PC-3 (cell line): ENCODE results near the gene LMNA. TPM values are rescaled to one million over a fixed set of nuclear protein-coding genes. Genes with fewer than 3 reads are reported as not detected.
A peak's percentile ranks its signal among the peaks of the same experiment; 100 is the strongest.

ENCODE experiments used
- ATAC-seq: fragments of 200-7000 bp; cut with Tn5 transposase; 2 replicates; pipeline ENCODE4 v1.9.1; 2020; ENCODE audit warnings: mild to moderate bottlenecking, moderate library complexity
- BruUV-seq: library from RNA; stranded (reverse); fragments of 400-500 nt; replicated peaks from 2 replicates; lab custom pipeline; 2021; lab: Mats Ljungman, UMichigan
- CTCF ChIA-PET: fragments of 300-600 bp; sonication (Branson Sonifier 250); formaldehyde crosslinking; loops from one replicate; lab custom pipeline; 2022; ENCODE audit warnings: antibody characterized with exemption; lab: Charles Lee
- POLR2A ChIA-PET: fragments of 300-600 bp; sonication (Branson Sonifier 250); formaldehyde crosslinking; loops from one replicate; lab custom pipeline; 2022; ENCODE audit warnings: antibody characterized with exemption; ENCODE audit not compliant: unreplicated experiment; lab: Charles Lee
- DNase-seq: peaks from one replicate; pipeline ENCODE4 v3.0.0-alpha.2; 2015
- H2AFZ ChIP-seq: fragments of 300-600 bp; sonication (generic); 2 replicates; pipeline ENCODE4 v1.6.0; 2016; ENCODE audit warnings: antibody characterized with exemption, low read length
- H3F3A ChIP-seq: fragments of 300-600 bp; sonication (generic); one replicate; pipeline ENCODE4 v1.6.0; 2017; ENCODE audit warnings: antibody characterized with exemption, low read length, control low read depth, mild to moderate bottlenecking; ENCODE audit not compliant: unreplicated experiment
- H3K27ac ChIP-seq: fragments of 300-600 bp; sonication (generic); 2 replicates; pipeline ENCODE4 v1.5.1; 2016; ENCODE audit warnings: mild to moderate bottlenecking, low read length
- H3K27me3 ChIP-seq: fragments of 300-600 bp; sonication (generic); 2 replicates; pipeline ENCODE4 v1.6.1; 2016; ENCODE audit warnings: low read length, mixed read lengths
- H3K36me3 ChIP-seq: fragments of 300-600 bp; sonication (generic); 2 replicates; pipeline ENCODE4 v1.6.1; 2016; ENCODE audit warnings: low read depth, mixed run types, low read length, mixed read lengths
- H3K4me1 ChIP-seq: fragments of 300-600 bp; sonication (generic); 2 replicates; pipeline ENCODE4 v1.5.1; 2016; ENCODE audit warnings: low read length; ENCODE audit not compliant: insufficient read depth
- H3K4me2 ChIP-seq: fragments of 300-600 bp; sonication (generic); 2 replicates; pipeline ENCODE4 v1.6.0; 2016; ENCODE audit warnings: low read length
- H3K4me3 ChIP-seq: fragments of 300-600 bp; sonication (generic); 2 replicates; pipeline ENCODE4 v1.5.1; 2016; ENCODE audit warnings: mild to moderate bottlenecking, low read length, mixed read lengths
- H3K79me2 ChIP-seq: fragments of 300-600 bp; sonication (generic); 2 replicates; pipeline ENCODE4 v1.6.1; 2017; ENCODE audit warnings: low read length, mixed read lengths
- H3K9ac ChIP-seq: fragments of 300-600 bp; sonication (generic); 2 replicates; pipeline ENCODE4 v1.6.0; 2016; ENCODE audit warnings: mild to moderate bottlenecking, low read length
- H3K9me2 ChIP-seq: fragments of 300-600 bp; sonication (generic); replicated peaks from 2 replicates; pipeline ENCODE4 v1.6.1; 2016; ENCODE audit warnings: mixed run types, low read length, mixed read lengths
- H3K9me3 ChIP-seq: fragments of 300-600 bp; sonication (generic); 2 replicates; pipeline ENCODE4 v1.6.1; 2016; ENCODE audit warnings: low read length, mixed read lengths
- H4K20me1 ChIP-seq: fragments of 300-600 bp; sonication (generic); 2 replicates; pipeline ENCODE4 v1.6.1; 2016; ENCODE audit warnings: low read length, mixed read lengths
- CTCF ChIP-seq: fragments of 300-600 bp; sonication (generic); conservative IDR thresholded peaks from 2 replicates; pipeline ENCODE4 v1.5.1; 2017; ENCODE audit warnings: antibody characterized with exemption, low read depth, mild to moderate bottlenecking, low read length
- EZH2 ChIP-seq: fragments of 300-600 bp; sonication (generic); IDR thresholded peaks from one replicate; pipeline ENCODE4 v1.6.1; 2017; ENCODE audit warnings: antibody characterized with exemption, mild to moderate bottlenecking, low read length; ENCODE audit not compliant: unreplicated experiment
- EZH2phosphoT487 ChIP-seq: fragments of 300-600 bp; sonication (generic); IDR thresholded peaks from 2 replicates; pipeline ENCODE4 v1.6.1; 2018; ENCODE audit warnings: mild to moderate bottlenecking, antibody characterized with exemption, low read length, borderline replicate concordance
- intact Hi-C: fragments of 100-400 bp; cut with micrococcal nuclease; formaldehyde crosslinking; loops from 2 replicates; pipeline ENCODE4 v1.9.0; 2023
- total RNA-seq: library from RNA; depleted of rRNA; stranded (reverse); fragments of >200 nt; gene quantifications from 2 replicates; pipeline ENCODE4 v1.2.3, GENCODE V29; 2014

LMNA gene
- total RNA-seq, 1 experiment from 2014 or later = 864 TPM

GRCh38 chr1:156065871-156066270, 48.6 kb upstream of the LMNA start:
- Histone ChIP-seq H3K4me1 (peaks cover 7% of the 10 kb centered on the region; the same call in 1 of the 2 replicates), H4K20me1 (no peaks in the 10 kb centered on the region), H2AFZ (no peak overlapping the region), H3K79me2 (peaks cover 5% of the 10 kb centered on the region), H3K9me3 (no peaks in the 10 kb centered on the region), H3K36me3 (no peaks in the 10 kb centered on the region), H3K27me3 (no peaks in the 10 kb centered on the region), H3K4me3 (no peak overlapping the region), H3K27ac (no peak overlapping the region), H3K9me2 (no peaks in the 10 kb centered on the region), H3K4me2 (no peak overlapping the region), H3F3A (no peaks in the 10 kb centered on the region), H3K9ac (no peak overlapping the region)
- BruUV-seq = no TSS peak
- no peak for ATAC-seq
- intact Hi-C loops = loop anchor here (1.0 to 5.0 kb wide), 2 partner anchors 64 to 128 kb away; no protein-coding TSS in a partner anchor
- DNase-seq = no peak
- ChIA-PET POLR2A (no interaction called here), CTCF (interaction anchor here (0.5 to 1.3 kb wide), 6 partner anchors 25 to 1329 kb away, joined by 3 to 14 read pairs (median 6); no protein-coding TSS in a partner anchor)
- no peak for TF ChIP-seq EZH2
- TF ChIP-seq CTCF = no peak
- no peak for TF ChIP-seq EZH2phosphoT487

- TF ChIP-seq CTCF = no peak
- TF ChIP-seq EZH2 = no peak
- no peak for TF ChIP-seq EZH2phosphoT487
- ATAC-seq (no peak), DNase-seq (peak; percentile 51)
- Histone ChIP-seq H3F3A (no peaks in the 10 kb centered on the region), H3K9me2 (no peaks in the 10 kb centered on the region), H3K27me3 (no peaks in the 10 kb centered on the region), H3K9me3 (no peaks in the 10 kb centered on the region), H3K4me2 (no peak overlapping the region), H2AFZ (no peak overlapping the region), H3K9ac (no peak overlapping the region), H3K4me1 (peaks cover 1% of the 10 kb centered on the region; the same call in 1 of the 2 replicates), H3K27ac (no peak overlapping the region), H3K36me3 (no peaks in the 10 kb centered on the region), H3K79me2 (peaks cover 4% of the 10 kb centered on the region), H4K20me1 (no peaks in the 10 kb centered on the region), H3K4me3 (no peak overlapping the region)
- no TSS peak for BruUV-seq
- CTCF ChIA-PET = no interaction called here
- POLR2A ChIA-PET = no interaction called here
- intact Hi-C loops = loop anchor here (5.0 kb wide), 1 partner anchor 65 kb away; no protein-coding TSS in a partner anchor
Measured at GRCh38 chr1:156067262-156067661, 47.2 kb upstream of the LMNA start.
